Endothelial cell of umbilical vein (primary cell): Measurements from ENCODE around the gene TARDBP. TPM values are rescaled to one million over a fixed set of nuclear protein-coding genes. Genes with fewer than 3 reads are reported as not detected.

Source experiments
- BruUV-seq: library from RNA; stranded (reverse); fragments of 400-500 nt; replicated peaks from 2 replicates; lab custom pipeline; 2021; lab: Mats Ljungman, UMichigan
- CTCF ChIA-PET: fragments of 300-600, 350-600 bp; sonication (Branson Sonifier 250); formaldehyde crosslinking; loops from one replicate; lab custom pipeline; 2021; ENCODE audit warnings: antibody characterized with exemption, inconsistent platforms; lab: Charles Lee
- POLR2A ChIA-PET: fragments of 300-600, 350-600 bp; sonication (Branson Sonifier 250); formaldehyde crosslinking; loops from one replicate; lab custom pipeline; 2021; ENCODE audit warnings: antibody characterized with exemption, inconsistent platforms; lab: Charles Lee
- DNase-seq: peaks from one replicate; pipeline ENCODE4 v3.0.0-alpha.2; 2011; ENCODE audit warnings: low read depth, low spot score
- FAIRE-seq: peaks from 2 replicates; lab custom pipeline; 2011; peaks lifted over from hg19 to GRCh38; lab: Jason Lieb, UNC
- H2AFZ ChIP-seq: 2 replicates; pipeline ENCODE4 v1.6.0; 2012; ENCODE audit warnings: low read depth, low read length, control low read depth, inconsistent platforms
- H3K27ac ChIP-seq: 2 replicates; pipeline ENCODE4 v1.5.1; 2011; ENCODE audit warnings: low read depth, mild to moderate bottlenecking, control low read depth, low read length, moderate library complexity; ENCODE audit not compliant: insufficient read depth
- H3K27me3 ChIP-seq, 2 experiments: 2 replicates each; pipeline versions ENCODE4 v1.6.0 to v1.6.1; 2011; ENCODE audit warnings: low read length in 2 of 2, mixed read lengths in 1 of 2; ENCODE audit not compliant: control insufficient read depth in 2 of 2, insufficient read depth in 2 of 2
- H3K36me3 ChIP-seq, 2 experiments: 2 replicates in 1 of 2; 3 replicates in 1 of 2; pipeline ENCODE4 v1.5.1; 2011; ENCODE audit warnings: low read length in 2 of 2, mild to moderate bottlenecking in 1 of 2, moderate library complexity in 1 of 2; ENCODE audit not compliant: control insufficient read depth in 2 of 2, insufficient read depth in 2 of 2; ENCODE audit errors: extremely low read depth in 1 of 2
- H3K4me1 ChIP-seq: 3 replicates; pipeline ENCODE4 v1.5.1; 2011; ENCODE audit warnings: mild to moderate bottlenecking, low read length; ENCODE audit not compliant: control insufficient read depth, insufficient read depth; ENCODE audit errors: extremely low read depth
- H3K4me2 ChIP-seq: 2 replicates; pipeline ENCODE4 v1.6.1; 2011; ENCODE audit warnings: low read length, control low read depth, mixed read lengths; ENCODE audit not compliant: insufficient read depth
- H3K4me3 ChIP-seq, 3 experiments: fragments of 200-600 bp in 1 of 3; sonication (generic), shearing (Covaris generic) in 1 of 3; replicated peaks in 1 of 3; 2 replicates each; pipeline ENCODE4 v1.5.1; 2011 to 2016; ENCODE audit warnings: control low read depth in 3 of 3, low read length in 3 of 3, mild to moderate bottlenecking in 2 of 3, inconsistent platforms in 1 of 3, low read depth in 1 of 3, moderate library complexity in 1 of 3; ENCODE audit not compliant: insufficient read depth in 1 of 3
- H3K79me2 ChIP-seq: 2 replicates; pipeline ENCODE4 v1.6.0; 2012; ENCODE audit warnings: low read length, inconsistent platforms; ENCODE audit not compliant: control insufficient read depth, insufficient read depth
- H3K9ac ChIP-seq: replicated peaks from 2 replicates; pipeline ENCODE3; 2011; ENCODE audit warnings: low read length, control low read depth; ENCODE audit not compliant: insufficient read depth; ENCODE audit errors: extremely low read depth
- H3K9me1 ChIP-seq: replicated peaks from 3 replicates; pipeline ENCODE4 v1.6.0; 2011; ENCODE audit warnings: mild to moderate bottlenecking, low read length; ENCODE audit not compliant: control insufficient read depth, insufficient read depth; ENCODE audit errors: extremely low read depth
- H3K9me3 ChIP-seq: replicated peaks from 2 replicates; pipeline ENCODE4 v1.5.1; 2012; ENCODE audit warnings: low read length, inconsistent platforms; ENCODE audit not compliant: control insufficient read depth, insufficient read depth
- H4K20me1 ChIP-seq: replicated peaks from 2 replicates; pipeline ENCODE3; 2011; ENCODE audit warnings: mild to moderate bottlenecking, low read length; ENCODE audit not compliant: control insufficient read depth, insufficient read depth; ENCODE audit errors: extremely low read depth
- FOS ChIP-seq: IDR thresholded peaks from 2 replicates; pipeline ENCODE4 v1.6.1; 2011; ENCODE audit warnings: mild to moderate bottlenecking, low read length, moderate library complexity, borderline replicate concordance; ENCODE audit not compliant: insufficient read depth
- JUN ChIP-seq: IDR thresholded peaks from 2 replicates; pipeline ENCODE4 v1.6.1; 2011; ENCODE audit warnings: borderline replicate concordance, low read depth; ENCODE audit not compliant: insufficient read length, insufficient read depth
- MYC ChIP-seq: IDR thresholded peaks from one replicate; pipeline ENCODE4 v1.6.1; 2011; ENCODE audit warnings: mild to moderate bottlenecking, low read depth, low read length
- POLR2A ChIP-seq: IDR thresholded peaks from 2 replicates; pipeline ENCODE4 v1.6.1; 2012; ENCODE audit warnings: low read depth, mild to moderate bottlenecking, control low read depth, low read length
- POLR2AphosphoS5 ChIP-seq: IDR thresholded peaks from 2 replicates; pipeline ENCODE4 v1.6.1; 2012; ENCODE audit warnings: low read depth, mild to moderate bottlenecking, control low read depth, low read length, moderate library complexity; ENCODE audit not compliant: insufficient read depth
- dilution Hi-C: fragments of 300-500 bp; cut with MboI; formaldehyde crosslinking; loops from one replicate; pipeline ENCODE4 v1.15.0; 2019; ENCODE audit warnings: low sequenced_read_pairs; ENCODE audit not compliant: extremely low pct_ligation_motif_present
- intact Hi-C: fragments of 100-400 bp; cut with micrococcal nuclease; formaldehyde crosslinking; loops from one replicate; pipeline ENCODE4 v1.10.0; 2022
- polyA plus RNA-seq, 4 experiments: library from polyadenylated mRNA; depleted of rRNA in 3 of 4; stranded (reverse) in 3 of 4; unstranded in 1 of 4; fragments of >200 nt; gene quantifications; 2 replicates each; pipeline versions ENCODE4 v1.2.1 to v1.2.3, GENCODE V29; 2011 to 2012; ENCODE audit warnings: missing spikeins in 1 of 4
- total RNA-seq: library from RNA; stranded (reverse); gene quantifications from 2 replicates; pipeline ENCODE4 v1.2.3, GENCODE V29; 2021
- TF ChIP-seq, protein P1 (sequence below), 2 donors: IDR thresholded peaks; 1 replicate in 1 of 2; 2 replicates in 1 of 2; pipeline ENCODE4 v1.5.1; 2011; ENCODE audit warnings: low read length in 2 of 2, mild to moderate bottlenecking in 2 of 2, moderate library complexity in 2 of 2, control low read depth in 1 of 2, inconsistent platforms in 1 of 2, low read depth in 1 of 2; ENCODE audit not compliant: insufficient read depth in 1 of 2; ENCODE audit errors: extremely low read depth in 1 of 2
- TF ChIP-seq, protein P2 (sequence below): IDR thresholded peaks from 2 replicates; pipeline ENCODE4 v1.6.1; 2011; ENCODE audit not compliant: insufficient read depth, insufficient read length

TARDBP gene
- total and polyA plus RNA-seq, 2 donors (not counting 3 experiments of a cell fraction or from before 2014, with no cell fraction given): 106 to 183 TPM

DNA sequence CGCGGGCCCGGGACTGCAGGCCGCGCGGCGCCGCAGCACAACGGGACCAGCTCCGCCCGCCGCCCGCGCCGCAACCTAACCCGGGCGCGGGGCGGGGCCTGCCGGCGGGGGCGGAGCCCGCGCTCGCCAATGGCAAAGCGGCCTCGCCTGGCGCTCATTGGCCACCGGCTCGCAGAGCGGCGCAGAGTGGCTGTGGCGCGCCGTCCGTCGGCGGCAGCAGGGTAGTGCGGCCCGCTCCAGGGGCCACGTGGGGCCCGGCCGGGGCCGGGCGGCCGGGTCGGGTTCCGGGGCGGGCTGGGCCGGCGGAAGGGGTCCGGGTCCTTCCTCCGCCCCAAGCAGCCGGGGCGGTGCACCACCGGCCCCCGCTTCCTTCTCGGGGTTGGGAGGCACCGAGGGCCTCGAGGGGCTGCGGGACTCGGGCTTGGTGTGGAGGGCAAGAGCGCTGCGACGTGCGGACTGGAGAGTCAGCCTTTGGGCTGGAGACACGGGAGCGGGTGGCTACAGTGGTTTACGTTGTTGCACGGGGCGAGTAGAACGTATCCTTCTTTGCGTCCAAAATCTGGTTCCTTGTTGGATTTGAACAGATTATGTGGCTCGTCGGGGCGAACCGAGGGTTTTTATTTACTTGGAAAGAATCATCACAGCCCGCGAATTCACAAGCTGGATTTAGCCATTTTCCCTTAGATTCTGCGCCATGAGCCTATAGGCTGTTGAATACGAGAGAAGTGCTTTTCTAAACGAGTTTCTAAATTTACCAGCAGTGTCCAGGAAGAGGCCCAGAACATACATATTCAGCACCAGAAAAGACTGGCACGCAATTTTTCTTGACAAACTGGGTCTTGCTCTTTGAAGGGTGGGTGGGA is 47.7 kb downstream of the TARDBP start, which contains the start of gene SRM:
Gene SRM (minus strand): TSS at position 51 of the 863 bp plus-strand sequence. CDS start 75 bp downstream, outside the sequence.
- POLR2A ChIA-PET: no interaction called here
- Histone ChIP-seq H3K4me1 (peaks cover 13% of the 10 kb centered on the region), H3K27me3 (no peaks in the 10 kb centered on the region), H3K36me3 (peaks cover 0 to 12% of the 10 kb centered on the region in 2 experiments), H2AFZ (peak within 1 kb of the TSS; percentile 97), H3K9ac (peak within 1 kb of the TSS; percentile 82), H3K79me2 (peaks cover 20% of the 10 kb centered on the region), H3K9me3 (no peaks in the 10 kb centered on the region), H3K4me3 (peak within 1 kb of the TSS; percentile 88 to 91 (median 89)), H4K20me1 (no peaks in the 10 kb centered on the region), H3K4me2 (peak within 1 kb of the TSS; percentile 97), H3K9me1 (no peaks in the 10 kb centered on the region), H3K27ac (peak within 1 kb of the TSS; percentile 5)
- dilution Hi-C loops: no loop called here
- CTCF ChIA-PET: interaction anchor here (1.0 to 4.1 kb wide), 5 partner anchors 10 to 585 kb away, joined by 3 to 69 read pairs (median 3); no protein-coding TSS in a partner anchor
- TF ChIP-seq, protein P1, sequence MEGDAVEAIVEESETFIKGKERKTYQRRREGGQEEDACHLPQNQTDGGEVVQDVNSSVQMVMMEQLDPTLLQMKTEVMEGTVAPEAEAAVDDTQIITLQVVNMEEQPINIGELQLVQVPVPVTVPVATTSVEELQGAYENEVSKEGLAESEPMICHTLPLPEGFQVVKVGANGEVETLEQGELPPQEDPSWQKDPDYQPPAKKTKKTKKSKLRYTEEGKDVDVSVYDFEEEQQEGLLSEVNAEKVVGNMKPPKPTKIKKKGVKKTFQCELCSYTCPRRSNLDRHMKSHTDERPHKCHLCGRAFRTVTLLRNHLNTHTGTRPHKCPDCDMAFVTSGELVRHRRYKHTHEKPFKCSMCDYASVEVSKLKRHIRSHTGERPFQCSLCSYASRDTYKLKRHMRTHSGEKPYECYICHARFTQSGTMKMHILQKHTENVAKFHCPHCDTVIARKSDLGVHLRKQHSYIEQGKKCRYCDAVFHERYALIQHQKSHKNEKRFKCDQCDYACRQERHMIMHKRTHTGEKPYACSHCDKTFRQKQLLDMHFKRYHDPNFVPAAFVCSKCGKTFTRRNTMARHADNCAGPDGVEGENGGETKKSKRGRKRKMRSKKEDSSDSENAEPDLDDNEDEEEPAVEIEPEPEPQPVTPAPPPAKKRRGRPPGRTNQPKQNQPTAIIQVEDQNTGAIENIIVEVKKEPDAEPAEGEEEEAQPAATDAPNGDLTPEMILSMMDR (IDR thresholded peaks at IDR 0.05; ENCODE audit: extremely low read depth in 1 of 2, insufficient read depth in 1 of 2, low read depth in 1 of 2, low read length in 2 of 2): peak; percentile 13 to 45
- TF ChIP-seq POLR2AphosphoS5 (peak; percentile 83), FOS (no peak), POLR2A (peak; percentile 84), JUN (no peak), MYC (no peak)
- TF ChIP-seq, protein P2, sequence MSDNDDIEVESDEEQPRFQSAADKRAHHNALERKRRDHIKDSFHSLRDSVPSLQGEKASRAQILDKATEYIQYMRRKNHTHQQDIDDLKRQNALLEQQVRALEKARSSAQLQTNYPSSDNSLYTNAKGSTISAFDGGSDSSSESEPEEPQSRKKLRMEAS: peak; percentile 42
- peak; percentile 89 for DNase-seq
- BruUV-seq: TSS peak; percentile 85
- peak; percentile 90 for FAIRE-seq
- intact Hi-C loops: loop anchor here (1.0 to 5.0 kb wide), 2 partner anchors 23 to 37 kb away; partner anchors contain the start of gene EXOSC10
